GM18867 (cell line): Measurements from ENCODE around the gene PIK3R1.

Source experiments
- ATAC-seq: cut with Tn5 transposase; IDR thresholded peaks from one replicate; pipeline ENCODE4 v1.9.1; 2021; ENCODE audit warnings: mild to moderate bottlenecking, moderate library complexity; ENCODE audit not compliant: unreplicated experiment

The PIK3R1 gene

DNA sequence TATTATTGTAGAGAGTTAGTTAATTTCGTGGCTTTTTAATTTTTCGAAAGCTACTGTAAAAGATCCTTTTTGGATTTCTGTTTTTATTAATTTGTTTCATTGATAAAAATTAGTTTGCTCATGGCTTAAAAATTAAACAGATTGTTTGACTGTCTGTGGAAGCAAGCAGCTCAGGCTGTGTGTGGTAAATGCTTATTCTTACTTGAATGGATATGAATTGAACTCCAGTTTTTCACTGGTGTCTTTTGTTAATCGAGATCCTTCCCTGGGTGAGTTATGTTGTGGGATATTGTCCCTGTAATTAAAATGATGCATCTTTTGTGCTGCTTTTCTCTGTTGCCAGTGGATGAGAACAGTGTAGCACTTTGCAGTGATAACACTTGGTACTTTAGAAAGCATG, 75.3 kb downstream of the PIK3R1 start:
- ATAC-seq = no peak

DNA sequence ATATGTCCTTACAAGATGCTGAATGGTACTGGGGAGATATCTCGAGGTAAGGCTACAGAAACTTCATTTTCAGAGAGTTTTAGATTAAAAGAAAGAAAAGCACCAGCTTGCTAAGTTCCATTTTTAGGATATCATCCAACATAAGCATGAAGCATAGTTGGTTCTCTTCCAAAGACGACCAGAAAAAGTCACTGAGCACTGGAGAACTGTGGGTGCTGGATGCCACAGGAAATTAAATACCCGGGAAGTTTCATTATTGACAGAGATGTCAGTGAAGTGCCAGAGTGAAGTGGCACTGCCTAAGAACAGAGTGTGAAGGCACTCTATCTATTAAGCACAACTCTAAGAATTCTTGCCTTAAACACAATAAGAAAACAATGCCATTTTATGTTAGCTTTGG, 76.8 kb downstream of the PIK3R1 start:
- no peak for ATAC-seq

DNA sequence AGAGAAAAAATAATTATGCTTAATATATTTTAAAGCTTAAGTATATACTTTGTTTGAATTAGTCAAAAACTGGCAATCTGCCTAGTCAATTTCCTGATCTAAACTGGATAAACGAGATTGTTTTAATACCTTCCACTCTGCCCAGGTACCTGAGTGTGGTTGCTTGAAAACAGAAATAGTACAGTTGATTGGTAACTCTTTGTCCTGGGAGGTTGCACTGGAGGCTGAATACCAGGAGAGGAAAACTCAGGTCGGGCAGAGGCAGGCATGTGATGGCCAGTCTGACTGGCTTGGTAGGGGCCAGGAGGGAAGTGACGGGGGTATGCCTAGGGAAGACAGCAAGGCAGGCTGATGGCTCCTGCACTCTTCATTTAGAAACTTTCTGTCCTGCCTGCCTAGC, 80.2 kb downstream of the PIK3R1 start:
- no peak for ATAC-seq

DNA sequence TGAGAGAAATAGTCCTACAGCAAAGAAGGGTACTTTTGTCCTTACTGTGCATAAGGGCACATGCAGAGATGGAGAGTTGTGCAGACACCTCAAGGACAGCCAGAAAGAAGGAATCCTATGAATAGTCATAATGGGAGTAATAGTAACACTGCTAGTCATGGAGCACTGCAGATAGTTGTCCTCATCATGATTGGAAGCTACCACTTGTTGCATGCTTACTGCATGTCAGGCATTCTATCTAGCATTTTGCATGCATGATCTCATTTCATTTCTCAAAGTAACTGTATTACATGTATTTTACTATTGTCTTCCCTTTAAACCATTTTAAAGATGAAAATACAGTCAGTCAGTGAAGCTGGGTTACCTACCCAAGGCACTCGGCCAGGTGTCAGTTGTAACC, 81.3 kb downstream of the PIK3R1 start:
- ATAC-seq = no peak

DNA sequence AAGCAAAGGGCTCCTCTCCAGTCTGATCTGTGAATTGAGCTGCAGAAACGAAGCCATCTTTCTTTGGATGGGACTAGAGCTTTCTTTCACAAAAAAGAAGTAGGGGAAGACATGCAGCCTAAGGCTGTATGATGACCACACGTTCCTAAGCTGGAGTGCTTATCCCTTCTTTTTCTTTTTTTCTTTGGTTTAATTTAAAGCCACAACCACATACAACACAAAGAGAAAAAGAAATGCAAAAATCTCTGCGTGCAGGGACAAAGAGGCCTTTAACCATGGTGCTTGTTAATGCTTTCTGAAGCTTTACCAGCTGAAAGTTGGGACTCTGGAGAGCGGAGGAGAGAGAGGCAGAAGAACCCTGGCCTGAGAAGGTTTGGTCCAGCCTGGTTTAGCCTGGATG, 82.1 kb downstream of the PIK3R1 start:
- ATAC-seq = no peak

DNA sequence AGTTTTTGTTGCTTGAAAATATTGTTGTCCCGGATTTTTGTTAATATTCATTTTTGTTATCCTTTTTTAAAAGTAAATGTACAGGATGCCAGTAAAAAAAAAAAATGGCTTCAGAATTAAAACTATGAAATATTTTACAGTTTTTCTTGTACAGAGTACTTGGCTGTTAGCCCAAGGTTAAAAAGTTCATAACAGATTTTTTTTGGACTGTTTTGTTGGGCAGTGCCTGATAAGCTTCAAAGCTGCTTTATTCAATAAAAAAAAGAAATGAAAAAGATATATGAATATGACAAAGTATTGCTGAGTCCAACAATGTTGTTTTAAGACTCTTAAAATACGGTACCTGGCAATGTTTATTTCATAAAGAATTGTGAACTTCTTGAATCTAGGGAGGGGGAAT, 82.9 kb downstream of the PIK3R1 start:
- ATAC-seq = no peak

DNA sequence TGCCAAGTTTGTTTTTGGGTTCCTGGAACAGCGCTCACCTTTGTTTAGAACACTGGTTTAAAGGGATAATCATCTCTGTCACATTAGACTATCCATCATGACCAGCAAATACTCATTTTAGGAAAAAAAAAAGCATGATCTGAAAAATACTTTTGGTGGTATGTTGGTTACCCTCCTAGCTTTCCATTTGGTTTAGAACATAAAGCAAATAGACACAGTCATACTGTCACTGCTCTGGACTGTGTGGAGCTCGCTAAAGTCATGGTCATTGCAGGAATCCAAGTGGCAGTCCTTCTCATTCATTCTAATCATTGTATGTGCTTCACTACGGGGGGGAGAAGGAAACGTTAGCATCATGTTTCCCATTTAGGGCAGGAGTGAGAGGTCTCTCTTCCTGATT, 83.5 kb downstream of the PIK3R1 start:
- ATAC-seq = no peak

DNA sequence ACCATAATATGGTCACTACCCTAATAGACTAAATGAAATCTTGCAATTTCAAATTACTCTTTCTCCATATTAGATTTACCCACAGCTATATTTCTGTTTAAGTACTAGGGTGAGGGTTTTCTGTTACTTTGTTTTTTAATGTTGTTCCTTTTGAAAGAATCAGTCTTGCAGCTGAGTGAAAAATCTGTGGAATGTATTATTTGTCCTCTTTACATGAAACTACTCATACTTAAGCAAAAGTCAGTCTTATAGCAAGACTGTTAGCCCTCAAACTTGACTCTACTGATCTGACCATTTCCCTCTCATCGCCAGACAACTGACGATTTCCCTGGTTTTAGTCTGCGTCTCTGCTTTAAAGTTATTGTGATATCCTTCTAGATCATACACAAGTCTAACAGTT, 84.0 kb downstream of the PIK3R1 start:
- ATAC-seq = no peak

DNA sequence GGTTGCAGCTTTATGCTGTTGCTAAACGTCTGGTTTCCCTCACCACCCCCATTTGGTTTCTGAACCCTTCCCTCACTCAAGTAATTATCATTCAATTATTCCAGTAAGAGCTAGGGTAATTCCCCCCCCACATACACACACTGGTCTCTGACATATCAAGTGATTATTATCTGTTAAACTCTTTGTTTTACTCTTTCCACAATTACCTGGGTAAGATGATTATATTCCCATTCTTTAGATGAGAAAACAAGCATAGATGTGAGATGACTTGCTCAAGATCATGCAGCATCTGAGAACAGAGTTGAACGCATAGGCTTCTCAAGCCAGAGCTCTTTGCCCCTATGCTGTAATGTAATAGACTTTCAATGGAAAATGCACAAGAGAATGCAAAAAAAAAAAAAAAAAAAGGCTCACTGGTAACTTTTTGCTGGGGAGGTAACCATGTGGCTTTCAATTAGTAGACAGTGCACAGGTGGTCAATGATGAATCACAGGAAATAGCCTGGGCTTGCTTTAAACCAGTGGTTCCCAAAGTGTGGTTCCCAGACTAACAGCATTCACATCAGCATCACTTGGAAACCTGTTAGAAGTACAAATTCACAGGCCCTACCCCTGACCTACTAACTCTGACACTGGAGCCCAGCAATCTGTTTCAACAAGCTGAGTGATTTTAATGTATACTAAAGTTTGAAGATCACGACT, 87.6 kb downstream of the PIK3R1 start:
- peak; percentile 45 for ATAC-seq

DNA sequence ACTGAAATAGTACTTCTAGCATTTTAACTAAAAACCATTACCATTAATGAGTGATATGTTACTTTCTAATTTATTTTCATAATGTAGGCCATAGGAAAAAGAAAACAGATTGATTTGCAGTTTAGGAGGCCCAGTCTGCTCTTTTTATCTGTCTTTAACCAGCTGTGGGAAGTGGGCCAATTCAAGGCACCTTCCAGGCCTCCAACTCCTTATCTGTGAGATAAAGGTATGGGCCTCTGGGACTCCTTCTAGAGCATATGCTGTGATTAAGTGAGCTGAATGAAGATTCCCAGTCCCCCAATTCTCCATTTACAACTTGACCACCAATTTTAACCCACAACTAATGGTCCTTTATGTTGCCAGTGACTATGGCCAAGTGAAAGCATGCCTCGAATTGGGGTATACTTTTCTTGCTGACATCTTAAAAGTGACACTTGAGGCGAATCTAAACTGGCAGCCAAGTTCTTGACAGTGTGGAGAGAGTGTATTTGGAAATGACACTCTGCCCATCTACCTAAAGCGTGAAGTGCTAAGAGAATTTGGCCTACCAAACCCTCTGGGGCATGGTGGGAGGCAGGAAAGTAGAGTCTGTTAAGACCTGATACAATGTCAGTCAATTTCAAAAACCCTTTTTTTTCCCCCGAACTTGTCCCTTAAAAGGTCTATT, 88.3 kb downstream of the PIK3R1 start:
- ATAC-seq = peak; percentile 19

DNA sequence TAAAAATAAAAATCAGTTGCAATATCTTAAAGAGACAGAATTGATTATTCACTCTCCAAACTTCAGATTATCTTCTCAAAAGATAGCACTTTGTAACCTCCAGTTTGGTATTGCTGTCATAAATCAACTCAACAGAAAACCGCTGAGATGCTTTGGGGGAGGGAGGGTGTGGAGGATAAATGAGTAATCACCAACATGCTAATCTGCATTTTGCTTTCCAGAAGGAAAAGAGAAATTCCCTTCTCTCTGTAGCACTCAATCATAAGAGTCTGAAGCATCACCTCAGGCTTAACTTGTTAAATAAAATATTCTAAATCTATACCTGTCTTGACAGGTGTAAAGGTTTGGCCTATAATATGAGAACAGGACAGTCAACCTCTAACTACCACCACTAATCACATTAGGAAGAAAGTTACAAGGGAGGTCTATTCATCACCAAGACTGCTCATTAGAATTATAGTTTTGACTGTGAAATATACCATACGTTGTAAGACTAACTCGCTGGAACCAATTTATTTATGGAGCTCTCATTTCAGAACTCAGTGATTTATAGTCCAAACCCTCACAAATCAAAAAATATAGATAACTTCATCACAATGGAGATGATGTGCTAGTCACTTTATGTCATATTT, 89.0 kb downstream of the PIK3R1 start:
- no peak for ATAC-seq

DNA sequence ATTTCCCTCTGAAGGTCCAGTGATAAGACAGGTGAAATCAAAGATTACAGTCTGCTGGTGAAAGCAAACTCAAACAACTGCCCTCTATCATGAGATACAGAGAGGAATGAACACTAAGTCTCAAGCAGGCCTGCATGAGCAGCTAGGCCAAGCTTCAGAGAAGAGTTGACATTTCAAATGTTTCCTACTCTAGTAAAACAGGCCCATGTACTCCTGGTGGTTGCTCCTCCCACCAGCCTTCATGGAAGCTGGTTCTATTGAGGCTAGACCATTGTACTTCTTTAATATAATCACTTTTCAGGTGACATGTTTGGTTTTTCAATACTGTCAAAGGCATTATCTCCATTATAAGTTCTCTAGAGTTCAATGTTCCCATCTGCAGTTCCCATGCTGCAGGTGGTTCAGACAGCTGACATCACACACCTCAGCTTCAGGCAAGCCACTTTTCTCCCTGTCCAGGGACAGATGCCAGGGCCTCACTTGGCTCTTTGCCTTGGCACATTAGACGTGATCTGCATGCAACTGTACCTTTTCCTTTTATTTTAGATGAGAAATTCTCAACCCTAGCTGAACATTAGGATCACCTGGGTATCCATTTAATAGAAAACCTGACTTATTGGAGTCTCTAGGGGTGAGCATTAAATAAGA, 89.8 kb downstream of the PIK3R1 start:
- ATAC-seq = no peak

DNA sequence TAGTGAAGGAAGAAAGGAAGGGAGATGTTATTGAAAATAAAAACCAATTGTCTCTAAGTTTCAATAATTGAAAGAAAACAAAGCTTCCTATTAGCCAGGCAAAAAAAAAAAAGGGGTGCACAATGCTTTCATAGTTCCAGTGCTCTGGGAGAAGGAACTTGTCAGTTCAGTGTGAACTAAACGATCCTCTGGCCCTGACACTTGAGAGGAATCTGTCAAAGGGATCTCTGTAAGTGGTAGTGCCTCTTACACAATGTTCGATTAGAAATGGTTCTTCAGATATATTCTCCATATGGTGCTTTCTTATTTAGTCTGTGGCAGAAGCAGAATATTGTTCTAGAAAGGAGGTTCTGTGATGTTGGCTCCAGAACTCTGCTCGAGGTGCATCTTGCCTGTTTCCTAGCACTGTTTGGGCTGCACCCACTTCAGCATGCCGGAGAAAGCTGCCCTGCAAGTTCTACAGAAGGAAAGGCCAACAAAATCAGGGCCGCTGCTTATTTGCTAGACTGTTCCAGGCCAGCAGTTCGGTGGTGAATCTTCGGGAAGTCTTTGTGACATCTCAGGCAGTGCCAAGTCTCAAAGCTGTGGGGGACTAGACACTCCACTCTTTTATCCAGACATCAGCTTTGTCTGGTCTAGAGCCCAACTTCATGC, 90.9 kb downstream of the PIK3R1 start:
- no peak for ATAC-seq

DNA sequence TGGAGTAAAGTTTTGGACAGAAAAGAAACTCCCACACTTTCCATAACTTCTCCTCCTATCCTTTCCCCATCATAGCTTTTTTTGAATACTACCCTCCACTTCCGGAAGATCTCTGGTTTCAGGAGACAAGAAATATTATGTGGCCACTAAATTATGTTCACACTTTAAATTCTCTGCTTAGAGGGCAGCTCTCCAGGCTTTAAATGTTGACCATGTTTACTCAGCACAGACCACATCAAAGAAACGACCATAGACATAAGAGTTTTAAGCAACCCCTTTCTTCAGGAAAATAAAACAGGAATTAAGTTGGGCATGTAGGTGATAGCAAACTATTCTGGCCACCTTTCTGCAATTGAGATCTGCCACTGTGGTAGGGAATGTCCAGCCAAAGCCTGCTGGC, 97.8 kb downstream of the PIK3R1 start:
- no peak for ATAC-seq

DNA sequence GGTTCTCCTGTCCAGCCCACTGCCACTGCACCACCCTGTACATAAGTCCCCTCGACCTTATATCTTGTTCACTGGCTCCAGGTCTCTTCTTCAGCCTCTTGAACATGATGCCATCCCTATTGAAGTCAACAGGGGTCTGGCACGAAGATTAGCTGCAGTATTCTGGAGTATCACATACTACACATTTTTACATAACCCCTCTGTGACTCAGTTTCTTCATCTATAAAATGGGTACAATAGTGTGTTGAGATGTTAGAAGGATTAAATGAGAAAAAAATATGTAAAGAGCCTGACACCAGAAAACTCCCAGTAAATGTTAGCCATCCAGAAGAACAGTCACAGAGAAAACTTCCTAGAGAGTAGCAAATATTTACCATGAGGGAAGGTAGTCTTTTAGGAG, 98.9 kb downstream of the PIK3R1 start:
- no peak for ATAC-seq

DNA sequence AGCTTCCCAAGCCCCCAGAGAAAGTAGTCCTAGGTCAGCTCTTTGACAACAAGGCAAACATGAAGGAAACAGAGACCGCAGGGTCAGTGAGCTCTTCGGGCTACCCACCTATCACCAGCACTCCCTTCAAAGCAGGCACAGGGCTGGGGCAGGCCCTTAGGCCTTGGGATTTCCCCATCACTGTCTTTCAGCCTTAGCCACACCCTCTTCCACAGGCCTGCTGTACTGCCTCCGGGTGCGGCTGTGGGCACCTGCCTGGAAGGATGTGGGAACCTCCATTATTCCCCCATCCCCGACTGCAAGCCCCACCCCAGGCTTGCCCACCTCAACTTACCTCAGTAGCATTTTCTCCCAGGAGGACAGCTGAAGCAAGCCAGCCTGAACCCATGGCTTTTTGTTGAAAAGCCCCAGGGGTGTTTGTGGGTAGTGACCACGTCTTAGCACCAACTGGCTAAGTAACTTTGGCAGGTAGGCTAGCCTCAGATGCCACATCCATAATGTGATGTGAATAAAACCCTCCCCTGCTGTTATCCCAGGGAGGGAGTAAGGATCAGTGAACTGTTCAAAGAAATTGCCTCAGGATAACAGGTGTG, 100.2 kb downstream of the PIK3R1 start:
- ATAC-seq = peak; percentile 94

DNA sequence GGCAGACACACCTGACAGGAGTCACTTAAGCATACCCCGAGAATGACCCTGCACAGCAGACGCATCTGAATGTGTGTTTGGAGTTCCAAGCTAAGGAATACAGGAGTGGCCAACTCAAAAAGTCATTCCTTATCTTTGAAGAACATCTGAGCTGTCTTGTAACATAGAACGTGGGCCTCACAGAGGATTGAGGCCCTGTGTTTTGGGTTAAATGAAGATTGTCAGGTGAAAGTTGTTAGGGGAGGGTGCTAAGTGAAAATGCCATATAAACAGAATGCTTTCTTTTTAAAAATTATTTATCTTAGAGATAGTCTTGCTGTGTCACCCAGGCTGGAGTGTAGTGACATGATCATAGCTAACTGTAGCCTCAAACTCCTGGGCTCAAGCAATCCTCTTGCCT, 100.9 kb downstream of the PIK3R1 start:
- ATAC-seq = no peak

DNA sequence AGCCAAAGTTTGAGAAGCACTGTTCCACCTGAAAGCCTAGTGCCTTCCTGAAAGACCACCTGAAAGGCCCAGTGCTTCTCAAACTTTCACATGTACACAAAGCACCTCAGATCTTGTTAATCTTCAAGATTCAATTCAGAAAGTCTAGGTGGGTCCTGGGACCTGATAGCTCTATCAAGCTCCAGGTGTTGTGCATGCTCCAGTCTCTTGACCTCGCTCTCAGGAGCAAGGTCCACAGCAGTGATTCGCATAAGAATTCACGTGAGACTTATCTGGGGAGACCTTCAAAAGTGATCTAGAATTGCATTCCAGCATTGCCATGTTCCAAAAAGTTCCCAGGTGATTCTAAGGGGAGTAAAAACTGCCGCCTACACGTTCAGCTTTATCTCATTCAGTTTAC, 102.1 kb downstream of the PIK3R1 start:
- ATAC-seq = no peak

DNA sequence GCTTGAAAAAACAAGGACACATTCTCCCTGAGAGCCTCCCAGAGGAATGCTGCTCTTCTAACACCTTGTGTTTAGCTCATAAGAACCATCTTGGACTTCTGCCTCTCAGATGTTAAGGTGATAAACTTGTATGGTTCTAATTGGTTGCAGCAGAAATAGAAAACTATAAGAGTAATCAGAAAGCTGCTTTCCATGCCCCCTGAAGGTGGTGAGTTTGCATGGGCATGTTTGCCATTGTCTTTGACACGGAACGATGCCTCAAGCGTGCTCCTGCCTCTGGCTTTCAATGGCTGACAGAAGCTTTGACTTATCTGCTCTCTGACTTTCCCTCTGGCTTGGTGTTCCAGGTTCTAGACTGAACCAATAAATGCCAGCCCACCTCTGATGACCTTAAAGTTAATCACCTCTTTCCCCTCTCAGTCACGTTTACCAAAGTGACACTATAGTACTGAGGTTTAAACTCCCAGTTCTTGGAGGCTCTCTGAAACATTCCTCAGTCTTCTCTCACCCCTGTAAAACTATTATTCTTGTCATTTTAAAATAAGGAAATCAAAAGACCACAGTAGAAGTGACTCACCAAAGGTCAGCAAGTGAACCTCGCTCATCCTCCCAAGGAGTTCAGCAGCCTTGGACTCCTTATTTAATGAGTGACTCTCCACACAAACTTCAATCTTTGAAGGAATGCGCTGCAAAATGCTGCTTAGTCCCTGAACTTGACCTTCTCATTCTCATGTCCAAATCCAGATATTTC, 103.6 kb downstream of the PIK3R1 start:
- no peak for ATAC-seq

DNA sequence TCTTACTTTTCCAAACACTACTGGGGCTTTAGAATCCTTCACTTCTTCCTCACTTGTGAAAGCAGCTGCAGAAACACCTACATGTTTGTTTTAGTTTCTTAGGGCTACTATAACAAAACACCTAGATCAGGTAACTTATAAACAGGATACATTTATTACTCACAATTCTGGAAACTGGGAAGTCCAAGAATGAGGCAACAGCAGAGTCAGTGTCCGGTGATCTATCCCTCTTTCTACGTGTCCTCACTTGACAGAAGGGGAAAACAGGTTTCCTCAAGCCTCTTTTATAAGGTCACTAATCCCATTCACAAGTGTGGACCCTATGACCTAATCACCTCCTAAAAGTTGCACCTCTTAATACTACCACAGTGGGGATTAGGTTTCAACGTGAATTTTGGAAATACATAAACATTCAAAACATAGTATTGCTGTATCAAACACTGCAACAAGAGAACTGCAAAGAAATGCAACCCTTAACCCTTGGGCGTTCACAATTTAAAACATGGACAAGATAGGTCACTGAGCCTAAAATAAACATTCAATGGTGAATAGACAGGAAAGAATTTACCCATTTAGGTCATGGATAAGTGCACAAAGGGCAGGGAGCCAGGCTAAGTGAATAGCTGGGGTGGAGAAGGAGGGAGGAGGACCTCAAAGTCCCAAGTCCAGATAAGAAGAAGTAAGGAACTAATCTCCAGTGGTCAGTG, 104.3 kb downstream of the PIK3R1 start:
- ATAC-seq = no peak
